HG03045 (cell line): ENCODE data around the gene HRAS.
A peak's percentile ranks its signal among the peaks of the same experiment; 100 is the strongest.
"Not testable (repeated sequence)": the region's sequence is repeated elsewhere in the genome, so short reads cannot be mapped to it uniquely, and the experiment has no call there.

Source experiments
- ATAC-seq: cut with Tn5 transposase; IDR thresholded peaks from one replicate; pipeline ENCODE4 v1.9.1; 2021; ENCODE audit warnings: mild to moderate bottlenecking, moderate library complexity; ENCODE audit not compliant: unreplicated experiment

The HRAS gene

GRCh38 chr11:534396-535209 is 773 bp downstream of the HRAS start:
- no peak for ATAC-seq

DNA sequence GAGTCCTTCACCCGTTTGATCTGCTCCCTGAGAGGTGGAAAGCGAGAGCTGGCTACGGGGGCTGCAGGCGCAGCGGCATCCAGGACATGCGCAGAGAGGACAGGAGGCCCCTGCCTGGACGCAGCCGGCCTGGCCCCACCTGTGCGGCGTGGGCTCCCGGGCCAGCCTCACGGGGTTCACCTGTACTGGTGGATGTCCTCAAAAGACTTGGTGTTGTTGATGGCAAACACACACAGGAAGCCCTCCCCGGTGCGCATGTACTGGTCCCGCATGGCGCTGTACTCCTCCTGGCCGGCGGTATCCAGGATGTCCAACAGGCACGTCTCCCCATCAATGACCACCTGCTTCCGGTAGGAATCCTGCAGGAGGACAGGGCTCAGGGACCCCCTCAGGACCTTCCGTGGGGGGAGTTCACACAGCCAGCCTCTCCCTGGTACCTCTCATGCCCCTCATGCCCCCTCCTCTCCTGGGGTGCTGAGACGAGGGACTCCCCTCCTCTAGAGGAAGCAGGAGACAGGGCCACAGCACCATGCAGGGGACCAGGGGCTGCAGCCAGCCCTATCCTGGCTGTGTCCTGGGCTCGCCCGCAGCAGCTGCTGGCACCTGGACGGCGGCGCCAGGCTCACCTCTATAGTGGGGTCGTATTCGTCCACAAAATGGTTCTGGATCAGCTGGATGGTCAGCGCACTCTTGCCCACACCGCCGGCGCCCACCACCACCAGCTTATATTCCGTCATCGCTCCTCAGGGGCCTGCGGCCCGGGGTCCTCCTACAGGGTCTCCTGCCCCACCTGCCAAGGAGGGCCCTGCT is 1.6 kb downstream of the HRAS start:
- no peak for ATAC-seq

- no peak for ATAC-seq
Observed at GRCh38 chr11:532986-533585, 2.3 kb downstream of the HRAS start.

DNA sequence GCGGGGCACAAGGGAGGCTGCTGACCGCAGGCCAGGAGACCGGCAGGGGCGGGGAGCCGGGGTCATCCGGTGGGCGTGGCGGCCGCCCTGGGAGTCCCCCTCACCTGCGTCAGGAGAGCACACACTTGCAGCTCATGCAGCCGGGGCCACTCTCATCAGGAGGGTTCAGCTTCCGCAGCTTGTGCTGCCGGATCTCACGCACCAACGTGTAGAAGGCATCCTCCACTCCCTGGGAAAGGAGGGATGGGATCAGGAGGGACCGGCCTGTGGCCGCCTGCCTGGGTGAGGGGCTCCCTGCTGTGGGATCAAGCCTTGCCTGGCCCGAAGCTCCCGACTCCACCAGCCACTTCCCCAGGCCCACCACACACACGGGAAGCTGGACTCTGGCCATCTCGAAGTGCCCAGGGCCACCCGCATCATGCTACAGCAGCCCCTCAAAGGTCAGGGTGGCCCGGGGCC is 2.8 kb downstream of the HRAS start:
- no peak for ATAC-seq

DNA sequence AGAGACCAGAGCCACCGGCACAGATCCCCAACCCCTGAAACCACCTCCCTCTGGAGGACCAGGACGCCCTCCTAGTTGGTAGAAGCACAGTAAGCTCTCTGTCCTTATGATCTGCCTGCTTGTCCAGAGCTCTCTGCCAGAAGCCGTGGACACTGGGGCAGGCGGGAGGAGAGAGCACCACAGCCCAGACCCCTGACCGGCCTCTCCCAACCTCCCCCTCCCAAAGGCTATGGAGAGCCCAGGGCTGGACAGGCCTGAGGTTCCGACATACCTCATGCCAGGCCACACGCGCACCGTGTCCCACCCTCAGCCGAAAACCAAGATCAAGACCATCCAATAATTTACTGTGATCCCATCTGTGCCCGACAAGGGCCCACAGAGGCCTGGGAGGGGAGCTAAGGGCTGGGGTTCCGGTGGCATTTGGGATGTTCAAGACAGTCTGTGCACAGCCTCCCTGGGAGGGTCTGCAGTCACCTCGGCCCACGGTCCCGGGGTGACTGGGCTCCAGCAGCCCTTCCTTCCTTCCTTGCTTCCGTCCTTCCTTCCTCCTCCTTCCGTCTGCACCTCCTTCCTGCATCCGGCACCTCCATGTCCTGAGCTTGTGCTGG is 3.4 kb downstream of the HRAS start:
- ATAC-seq: no peak

DNA sequence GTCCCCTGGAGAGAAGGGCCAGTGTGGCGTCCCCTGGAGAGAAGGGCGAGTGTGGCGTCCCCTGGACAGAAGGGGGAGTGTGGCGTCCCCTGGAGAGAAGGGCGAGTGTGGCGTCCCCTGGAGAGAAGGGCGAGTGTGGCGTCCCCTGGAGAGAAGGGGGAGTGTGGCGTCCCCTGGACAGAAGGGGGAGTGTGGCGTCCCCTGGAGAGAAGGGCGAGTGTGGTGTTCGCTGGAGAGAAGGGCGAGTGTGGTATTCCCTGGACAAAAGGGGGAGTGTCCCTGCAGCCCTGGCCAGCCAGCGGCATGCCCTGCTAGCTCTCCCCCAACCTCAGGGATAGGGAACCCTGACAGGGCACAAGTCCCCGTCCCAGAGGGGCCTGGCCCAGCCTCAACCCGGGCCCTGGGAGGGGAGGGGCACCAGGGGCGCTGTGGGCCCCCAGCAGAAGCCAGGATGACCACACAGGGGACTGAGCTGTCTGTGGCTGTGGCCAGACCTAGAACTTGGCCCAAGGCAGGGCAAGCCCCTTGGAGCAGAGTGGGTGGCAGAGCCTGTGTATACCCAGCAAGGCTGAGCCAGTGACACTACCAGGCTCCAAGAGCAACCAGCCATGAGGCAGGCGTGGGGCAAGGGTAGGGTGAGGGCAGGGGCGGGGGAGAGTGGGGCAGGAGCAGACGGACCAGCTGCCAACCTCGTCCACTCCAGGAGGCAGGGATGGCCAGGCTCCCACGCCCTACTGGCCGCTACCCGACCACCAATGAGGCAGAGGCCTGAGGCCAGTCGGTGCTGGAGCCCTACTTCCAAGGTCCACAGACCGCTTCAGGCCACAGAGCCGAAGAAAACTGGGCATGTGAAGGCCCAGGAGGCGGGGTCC is 4.2 kb downstream of the HRAS start:
- ATAC-seq: no peak

DNA sequence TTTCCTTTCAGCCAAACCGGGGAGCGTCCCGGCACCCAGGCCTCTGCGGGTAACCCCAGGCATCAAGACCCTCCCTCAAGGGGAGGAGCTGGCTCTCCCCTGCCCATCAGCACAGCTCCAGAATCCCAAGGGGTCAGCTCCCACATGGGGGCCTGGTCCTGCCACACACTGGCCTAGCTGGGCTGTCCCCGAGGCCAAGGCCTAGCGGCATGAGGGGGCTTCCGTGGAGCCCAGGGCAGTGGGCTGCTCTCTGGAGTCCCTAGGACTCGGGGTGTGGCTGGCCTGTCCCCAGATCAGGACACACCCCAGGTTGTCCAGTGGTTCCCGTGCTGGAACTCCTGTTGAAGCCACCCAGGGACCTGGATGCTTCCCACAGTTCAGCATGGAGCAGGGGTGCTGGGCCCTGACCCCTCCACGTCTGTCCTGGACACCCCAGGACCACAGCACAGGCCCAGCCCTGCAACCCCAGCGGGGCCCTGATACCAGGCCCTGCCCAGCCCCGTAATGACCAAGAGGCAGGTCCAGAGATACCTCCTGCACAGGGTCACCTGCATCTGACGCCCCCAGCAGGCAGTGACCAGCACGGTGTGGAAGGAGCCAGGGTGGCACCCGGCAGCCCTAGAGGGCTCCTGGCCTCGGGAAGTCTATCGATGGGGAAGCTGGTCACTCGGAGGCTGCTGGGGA is 5.5 kb downstream of the HRAS start:
- ATAC-seq: no peak

GRCh38 chr11:528815-529727 is 6.3 kb downstream of the HRAS start:
- ATAC-seq: no peak

- ATAC-seq: no peak
Observed at GRCh38 chr11:528166-528814, 7.1 kb downstream of the HRAS start.

DNA sequence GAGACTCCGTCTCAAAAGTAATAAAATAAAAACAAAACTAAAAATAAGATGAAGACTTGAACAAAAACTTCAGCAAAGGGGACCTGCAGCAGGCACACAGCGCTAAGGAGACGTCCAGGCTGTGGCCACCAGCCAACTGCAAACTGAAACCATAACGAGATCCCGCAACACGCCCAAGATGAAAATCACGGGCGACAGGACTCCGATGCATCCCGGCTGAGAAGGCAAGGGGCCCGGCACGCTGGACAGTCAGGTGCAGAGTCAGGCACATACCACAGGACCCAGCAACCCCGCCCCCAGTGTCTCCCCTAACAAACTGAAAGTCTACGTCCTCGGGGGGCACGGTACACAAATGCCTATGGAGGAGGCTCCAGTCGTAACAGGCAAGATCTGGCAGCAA is 9.2 kb downstream of the HRAS start:
- ATAC-seq: no peak

- no peak for ATAC-seq
Observed at GRCh38 chr11:521177-521688, 14.1 kb downstream of the HRAS start.

GRCh38 chr11:520428-521176 is 14.8 kb downstream of the HRAS start:
- no peak for ATAC-seq

- peak; percentile 88 for ATAC-seq
Observed at GRCh38 chr11:518463-519202, 16.7 kb downstream of the HRAS start.

GRCh38 chr11:516918-517685 is 18.3 kb downstream of the HRAS start:
- not testable (repeated sequence) for ATAC-seq

GRCh38 chr11:516400-516799 is 19.0 kb downstream of the HRAS start:
- ATAC-seq: no peak

- ATAC-seq: no peak
Observed at GRCh38 chr11:515131-515530, 20.2 kb downstream of the HRAS start.
